Measurements from ENCODE around the gene RGS19.
A peak's percentile ranks its signal among the peaks of the same experiment; 100 is the strongest.

RGS19 gene

GRCh38 chr20:64081624-64081964 is 2.3 kb upstream of the RGS19 start:
- no peak overlapping the region for H3K27ac ChIP-seq
- TF ChIP-seq CTCF (IDR thresholded peaks at IDR 0.05) (no peak), ZFX (IDR thresholded peaks at IDR 0.05; ENCODE audit: borderline replicate concordance) (no peak)

GRCh38 chr20:64080813-64081623 is 1.7 kb upstream of the RGS19 start:
- TF ChIP-seq CTCF (IDR thresholded peaks at IDR 0.05), result no peak
- no peak for TF ChIP-seq ZFX (IDR thresholded peaks at IDR 0.05; ENCODE audit: borderline replicate concordance)
- peak overlapping the region; percentile 37; the same call in 1 of the 2 replicates for H3K27ac ChIP-seq

- H3K27ac ChIP-seq, result peak within 1 kb of the TSS; percentile 37
- TF ChIP-seq ZFX (IDR thresholded peaks at IDR 0.05; ENCODE audit: borderline replicate concordance) (no peak), CTCF (IDR thresholded peaks at IDR 0.05) (no peak)
Observed at GRCh38 chr20:64080013-64080812, 895 bp upstream of the RGS19 start, which contains the start of gene OPRL1. Gene OPRL1 (plus strand): TSS chr20:64080082. CDS start chr20:64092721, 12,639 bp downstream.

DNA sequence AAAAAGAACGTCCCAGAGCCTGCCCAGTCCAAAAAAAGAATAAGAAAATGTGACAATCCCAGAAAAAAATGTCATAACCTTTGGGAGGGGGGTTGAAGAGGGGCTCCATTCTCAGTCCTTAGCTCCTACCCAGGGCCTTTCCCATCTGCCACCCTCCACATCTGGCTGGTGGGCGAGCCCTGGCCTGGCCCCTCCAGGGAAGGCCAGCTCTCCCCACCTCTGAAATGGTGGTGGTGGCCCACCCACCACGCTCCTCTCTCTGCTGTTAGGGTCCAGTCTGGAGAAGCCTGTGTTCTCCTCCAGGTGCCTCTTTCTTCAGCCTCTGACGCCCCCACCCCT is 415 bp downstream of the RGS19 start:
- no peak overlapping the region; the same call in 1 of the 2 replicates for H3K27ac ChIP-seq
- TF ChIP-seq CTCF (IDR thresholded peaks at IDR 0.05), result no peak
- no peak for TF ChIP-seq ZFX (IDR thresholded peaks at IDR 0.05; ENCODE audit: borderline replicate concordance)

DNA sequence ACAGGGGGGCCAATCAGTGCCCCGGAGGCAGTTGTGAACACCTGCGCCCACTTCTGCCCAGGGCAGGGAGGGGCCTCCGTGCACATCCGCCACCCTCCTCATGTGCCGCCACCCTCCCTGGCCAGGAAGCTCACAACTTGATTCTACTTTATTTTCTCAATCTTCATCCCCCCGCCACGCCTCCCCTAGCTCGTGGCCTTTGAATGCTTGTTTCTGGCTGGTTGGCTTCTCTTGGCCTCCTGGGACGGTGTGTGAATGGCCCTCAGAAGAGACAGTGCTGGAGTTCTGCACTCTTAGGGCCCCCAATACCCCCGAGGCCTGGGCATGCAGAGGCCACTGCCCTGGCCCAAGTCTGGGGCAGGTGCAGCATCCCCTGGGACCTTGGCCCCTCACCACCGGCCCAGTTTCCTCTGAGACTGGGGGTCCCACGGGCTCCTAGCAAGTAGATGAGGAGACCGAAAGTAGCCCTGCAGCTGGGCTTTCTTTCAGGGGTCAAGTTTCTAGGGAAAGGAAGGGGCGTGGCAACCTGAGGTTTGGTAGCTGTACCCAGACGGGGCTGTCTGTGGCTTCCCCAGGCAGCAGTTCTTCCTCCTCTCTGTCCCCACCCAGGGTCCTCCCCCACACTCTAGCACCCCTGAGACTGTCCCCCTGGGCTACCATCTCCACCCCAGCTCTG is 1.3 kb downstream of the RGS19 start:
- TF ChIP-seq CTCF (IDR thresholded peaks at IDR 0.05), result no peak
- no peak for TF ChIP-seq ZFX (IDR thresholded peaks at IDR 0.05; ENCODE audit: borderline replicate concordance)
- no peak overlapping the region for H3K27ac ChIP-seq

DNA sequence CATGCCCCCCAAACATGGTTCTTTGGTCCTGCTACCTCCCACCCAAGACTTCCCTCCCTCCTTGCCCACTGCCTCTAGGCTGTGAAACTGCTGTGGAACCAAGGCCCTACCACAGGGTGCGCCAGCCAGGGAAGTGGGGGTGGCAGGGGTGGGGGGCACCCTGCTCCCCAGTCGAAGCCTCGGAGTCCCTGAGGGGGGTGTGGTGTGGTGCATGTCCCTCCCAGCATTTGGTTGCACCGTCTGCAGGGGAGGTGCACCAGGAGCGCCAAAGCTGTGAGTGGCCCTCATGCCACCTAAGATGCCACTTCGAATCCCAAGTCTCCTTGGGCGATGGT is 1.8 kb downstream of the RGS19 start:
- H3K27ac ChIP-seq, result no peak overlapping the region
- TF ChIP-seq CTCF (IDR thresholded peaks at IDR 0.05), result no peak
- TF ChIP-seq ZFX (IDR thresholded peaks at IDR 0.05; ENCODE audit: borderline replicate concordance), result no peak
